Kidney (tissue), 14 donors: ENCODE measurements around the gene KCNQ1. TPM values are rescaled to one million over a fixed set of nuclear protein-coding genes. Genes with fewer than 3 reads are reported as not detected.
A peak's percentile ranks its signal among the peaks of the same experiment; 100 is the strongest.

Source experiments
- DNase-seq, 5 donors: peaks; one replicate each; pipeline ENCODE4 v3.0.0-alpha.2; 2013 to 2020
- FAIRE-seq: peaks from 2 replicates; lab custom pipeline; 2012; peaks lifted over from hg19 to GRCh38; lab: Jason Lieb, UNC
- H3K27ac ChIP-seq, 2 donors: one replicate each; pipeline ENCODE4 v1.7.0; 2013; ENCODE audit warnings: low read depth in 2 of 2, low read length in 2 of 2, inconsistent platforms in 1 of 2
- H3K27me3 ChIP-seq: one replicate; pipeline ENCODE4 v1.7.1; 2013; ENCODE audit warnings: low read length, inconsistent platforms; ENCODE audit not compliant: control insufficient read depth, insufficient read depth
- H3K36me3 ChIP-seq, 3 donors: one replicate each; pipeline versions ENCODE4 v1.7.0 to v1.7.1; 2013; ENCODE audit warnings: low read length in 3 of 3, control low read depth in 1 of 3, inconsistent platforms in 1 of 3; ENCODE audit not compliant: insufficient read depth in 3 of 3, control insufficient read depth in 2 of 3
- H3K4me1 ChIP-seq, 3 donors: one replicate each; pipeline versions ENCODE4 v1.7.0 to v1.7.1; 2013; ENCODE audit warnings: low read length in 3 of 3, inconsistent platforms in 1 of 3, low read depth in 1 of 3; ENCODE audit not compliant: control insufficient read depth in 2 of 3, insufficient read depth in 2 of 3
- H3K4me3 ChIP-seq, 3 donors: one replicate each; pipeline versions ENCODE4 v1.7.0 to v1.8.1; 2013; ENCODE audit warnings: low read length in 3 of 3, control low read depth in 1 of 3, inconsistent platforms in 1 of 3
- H3K9ac ChIP-seq, 3 donors: one replicate each; pipeline versions ENCODE4 v1.7.0 to v1.7.1; 2013; ENCODE audit warnings: low read length in 3 of 3, control low read depth in 1 of 3, inconsistent platforms in 1 of 3
- H3K9me3 ChIP-seq, 3 donors: one replicate each; pipeline versions ENCODE4 v1.7.0 to v1.7.1; 2013; ENCODE audit warnings: low read length in 3 of 3, control low read depth in 1 of 3, inconsistent platforms in 1 of 3; ENCODE audit not compliant: control insufficient read depth in 2 of 3, insufficient read depth in 1 of 3
- intact Hi-C: fragments of 100-400 bp; cut with DNase I; formaldehyde crosslinking; loops from one replicate; pipeline ENCODE4 v1.11.1; 2022
- polyA plus RNA-seq: library from polyadenylated mRNA; stranded (reverse); fragments of 350-450 nt; fragmentation: Illumina TruSeq; extraction: RNeasy Lipid Tissue Mini Kit (QIAGEN cat#74804); gene quantifications from one replicate; pipeline ENCODE4 v1.2.3, GENCODE V29; 2014; ENCODE audit warnings: low read depth, low replicate concordance; ENCODE audit not compliant: insufficient read depth
- total RNA-seq: library from RNA; stranded (reverse); fragmentation: NEBNext Ultra II Directional; extraction: Animal tissue kit (Norgen Biotek cat#: 25700); gene quantifications from one replicate; pipeline ENCODE4 v1.2.1, GENCODE V29; 2021
- TF ChIP-seq, protein P1 (sequence below): IDR thresholded peaks from 3 replicates; pipeline ENCODE4 v1.5.1; 2012; ENCODE audit warnings: mild to moderate bottlenecking, moderate library complexity, borderline replicate concordance; ENCODE audit not compliant: insufficient read depth; ENCODE audit errors: extremely low read depth
- donor health status: control.
- donor health status: control.
- donor health status: control.
- donor health status: control.
- donor health status: control.
- donor health status: DM: yes; HTN: yes; CAD: no.
- donor health status: Normal renal cell carcinoma (clear cell type).

The KCNQ1 gene
- total and polyA plus RNA-seq, 2 donors from 2014 or later: 45.5 to 49.4 TPM

GRCh38 chr11:2791139-2791520 lies 346.3 kb downstream of the KCNQ1 start:
- Histone ChIP-seq H3K4me1 (peaks cover 0 to 8% (median 2%) of the 10 kb centered on the region in 3 donors), H3K27ac (no peak overlapping the region), H3K36me3 (no peaks in the 10 kb centered on the region), H3K9me3 (no peaks in the 10 kb centered on the region), H3K27me3 (no peaks in the 10 kb centered on the region), H3K4me3 (peak overlapping the region in 1 of 3 donors; percentile 64), H3K9ac (peak overlapping the region in 1 of 3 donors; percentile 26)
- FAIRE-seq: no peak
- peak in 3 of 5 donors; percentile 10 to 78 (median 53) for DNase-seq
- TF ChIP-seq, protein P1, sequence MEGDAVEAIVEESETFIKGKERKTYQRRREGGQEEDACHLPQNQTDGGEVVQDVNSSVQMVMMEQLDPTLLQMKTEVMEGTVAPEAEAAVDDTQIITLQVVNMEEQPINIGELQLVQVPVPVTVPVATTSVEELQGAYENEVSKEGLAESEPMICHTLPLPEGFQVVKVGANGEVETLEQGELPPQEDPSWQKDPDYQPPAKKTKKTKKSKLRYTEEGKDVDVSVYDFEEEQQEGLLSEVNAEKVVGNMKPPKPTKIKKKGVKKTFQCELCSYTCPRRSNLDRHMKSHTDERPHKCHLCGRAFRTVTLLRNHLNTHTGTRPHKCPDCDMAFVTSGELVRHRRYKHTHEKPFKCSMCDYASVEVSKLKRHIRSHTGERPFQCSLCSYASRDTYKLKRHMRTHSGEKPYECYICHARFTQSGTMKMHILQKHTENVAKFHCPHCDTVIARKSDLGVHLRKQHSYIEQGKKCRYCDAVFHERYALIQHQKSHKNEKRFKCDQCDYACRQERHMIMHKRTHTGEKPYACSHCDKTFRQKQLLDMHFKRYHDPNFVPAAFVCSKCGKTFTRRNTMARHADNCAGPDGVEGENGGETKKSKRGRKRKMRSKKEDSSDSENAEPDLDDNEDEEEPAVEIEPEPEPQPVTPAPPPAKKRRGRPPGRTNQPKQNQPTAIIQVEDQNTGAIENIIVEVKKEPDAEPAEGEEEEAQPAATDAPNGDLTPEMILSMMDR: no peak
- intact Hi-C loops: no loop called here

DNA sequence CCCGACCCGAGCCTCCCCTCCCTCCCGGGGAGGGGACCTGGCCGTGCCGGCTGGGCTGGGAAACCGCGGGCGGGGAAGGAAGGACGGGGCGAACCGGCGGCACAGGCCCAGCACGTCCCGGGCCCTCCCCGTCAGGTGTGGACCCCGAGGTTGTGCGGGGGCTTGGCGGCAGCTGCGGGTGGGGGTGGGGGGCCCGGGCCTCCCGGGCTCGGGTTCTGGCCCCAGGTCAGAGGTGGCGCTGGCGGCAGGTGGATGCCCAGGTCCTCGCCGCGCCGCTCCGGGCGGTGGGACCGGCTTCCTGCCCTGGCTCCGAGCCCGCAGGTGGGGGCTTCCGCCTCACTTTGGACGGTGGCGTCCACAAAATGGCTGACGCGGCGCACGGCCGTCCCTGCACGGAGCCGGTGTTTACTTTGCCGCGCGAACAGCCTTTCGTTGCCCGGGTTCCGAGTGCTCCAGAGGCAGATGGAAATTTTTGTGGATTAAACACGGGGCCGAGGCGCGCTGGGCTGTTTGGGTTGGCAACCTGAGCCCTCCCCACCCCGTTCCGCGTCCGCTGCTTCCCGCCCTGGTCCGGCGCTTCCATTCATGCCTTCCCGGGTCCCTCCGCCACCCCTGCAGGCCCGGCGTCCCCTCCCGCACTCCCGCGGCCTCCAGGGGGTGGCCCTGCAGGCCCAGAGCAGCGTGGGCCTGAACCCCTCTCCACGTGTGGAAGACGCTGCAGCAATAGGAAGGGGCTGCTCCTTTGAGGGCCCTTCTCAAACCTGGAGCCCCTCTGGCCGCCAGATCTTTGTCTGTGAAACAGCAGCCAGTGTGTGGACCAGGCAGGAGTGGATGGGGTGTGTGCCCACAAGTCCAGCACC lies 346.9 kb downstream of the KCNQ1 start:
- H3K36me3 ChIP-seq: no peaks in the 10 kb centered on the region
- TF ChIP-seq, protein P1: no peak
- peak overlapping the region in 2 of 3 donors; percentile 50 to 64 for H3K4me3 ChIP-seq
- no peaks in the 10 kb centered on the region for H3K27me3 ChIP-seq
- no peak overlapping the region for H3K27ac ChIP-seq
- H3K9ac ChIP-seq: peak overlapping the region in 2 of 3 donors; percentile 26 to 39
- H3K9me3 ChIP-seq: no peaks in the 10 kb centered on the region
- FAIRE-seq (no peak), DNase-seq (peak in 4 of 5 donors; percentile 26 to 78 (median 60))
- H3K4me1 ChIP-seq: peaks cover 0 to 8% (median 2%) of the 10 kb centered on the region in 3 donors
- intact Hi-C loops: no loop called here

DNA sequence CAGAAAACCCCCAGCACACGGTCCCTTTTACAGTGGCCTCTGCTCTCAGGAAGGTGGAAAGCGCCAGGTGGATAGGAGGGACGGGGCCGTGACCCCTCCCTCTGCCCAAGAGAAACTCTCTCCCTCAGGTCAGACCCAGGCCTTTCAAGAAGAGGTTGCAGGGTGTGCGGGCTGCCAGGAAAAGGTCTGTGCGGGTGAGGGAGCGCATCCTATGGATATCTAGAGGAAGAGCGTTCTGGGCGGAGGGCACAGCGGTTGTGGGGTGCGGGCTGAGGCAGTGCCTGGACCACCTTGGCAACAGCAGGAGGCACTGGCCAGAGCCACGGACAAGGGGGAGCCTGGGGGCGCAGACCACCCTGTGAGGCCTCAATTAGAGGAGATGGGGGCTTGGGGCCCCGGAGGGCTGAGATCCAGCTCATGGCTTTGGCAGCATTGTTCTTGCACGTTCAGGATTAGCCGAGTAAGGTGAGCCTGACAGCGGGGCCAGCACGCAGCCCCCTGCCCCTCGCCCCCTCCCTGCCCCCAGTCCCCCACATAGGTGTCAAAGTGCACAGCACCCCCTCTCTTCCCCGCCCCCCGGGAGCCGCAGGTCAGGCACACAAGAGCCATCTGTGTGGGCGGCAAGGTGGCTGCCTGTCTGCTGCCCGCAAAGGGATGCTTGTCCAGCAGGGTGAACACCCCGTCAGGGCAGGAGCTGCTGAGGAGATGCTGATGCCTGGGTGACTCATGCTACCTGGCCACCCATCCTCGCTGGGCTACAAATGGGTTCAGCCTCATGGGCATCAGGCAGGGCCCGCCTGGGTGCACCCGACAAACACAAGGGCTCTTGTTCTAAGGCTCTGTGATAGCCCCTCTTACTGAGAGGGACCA lies 347.8 kb downstream of the KCNQ1 start:
- Histone ChIP-seq H3K4me1 (peaks cover 0 to 8% (median 2%) of the 10 kb centered on the region in 3 donors), H3K27me3 (no peaks in the 10 kb centered on the region), H3K36me3 (no peaks in the 10 kb centered on the region), H3K9ac (peak overlapping the region in 1 of 3 donors; percentile 26), H3K27ac (no peak overlapping the region), H3K4me3 (peak overlapping the region in 1 of 3 donors; percentile 64), H3K9me3 (no peaks in the 10 kb centered on the region)
- FAIRE-seq (no peak), DNase-seq (peak in 3 of 5 donors; percentile 10 to 66 (median 64))
- intact Hi-C loops: no loop called here
- TF ChIP-seq, protein P1: no peak
